K562 (cell line): Measurements from ENCODE around the gene TRMT112. TPM values are rescaled to one million over a fixed set of nuclear protein-coding genes. Genes with fewer than 3 reads are reported as not detected.

Experiments used
- CBX8 ChIP-seq: fragments of 200-600 bp; sonication (generic); IDR thresholded peaks from 2 replicates; pipeline ENCODE4 v1.6.1; 2012; ENCODE audit warnings: borderline replicate concordance, mixed run types, low read depth, mild to moderate bottlenecking, moderate library complexity, mixed read lengths, low read length, control low read depth, inconsistent platforms; ENCODE audit not compliant: poor library complexity, severe bottlenecking; ENCODE audit errors: extremely low read depth
- ELF2 ChIP-seq: fragments of 250-450 bp; sonication (Bioruptor Pico); IDR thresholded peaks from 2 replicates; pipeline ENCODE4 v1.5.0; 2021; ENCODE audit warnings: mild to moderate bottlenecking
- HMG20A ChIP-seq: fragments of 450-650 bp; formaldehyde crosslinking; conservative IDR thresholded peaks from 2 replicates; pipeline ENCODE4 v1.4.0; 2020; ENCODE audit warnings: mild to moderate bottlenecking, mixed read lengths
- NELFE ChIP-seq: IDR thresholded peaks from 2 replicates; pipeline ENCODE4 v1.6.1; 2011; ENCODE audit warnings: mild to moderate bottlenecking; ENCODE audit not compliant: insufficient read depth, insufficient read length
- ZNF124 ChIP-seq: sonication (generic); formaldehyde crosslinking; IDR thresholded peaks from 2 replicates; pipeline ENCODE4 v1.8.1; 2022; ENCODE audit warnings: missing genetic modification reagents
- ZNF830 ChIP-seq: fragments of 250-450 bp; sonication (Bioruptor Pico); IDR thresholded peaks from 2 replicates; pipeline ENCODE4 v1.5.0; 2021; ENCODE audit warnings: mild to moderate bottlenecking
- ZSCAN32 ChIP-seq: fragments of 450-650 bp; formaldehyde crosslinking; IDR thresholded peaks from 2 replicates; pipeline ENCODE4 v1.4.0; 2020; ENCODE audit warnings: mild to moderate bottlenecking, moderate library complexity
- polyA plus RNA-seq, 8 experiments: library from polyadenylated mRNA; depleted of rRNA in 4 of 8; stranded (reverse) in 5 of 8; unstranded in 3 of 8; fragments of >200 nt; fragmentation: Nextera tagmentation in 2 of 8; fragmentation: Illumina TruSeq in 1 of 8; extraction: Ambion mirVana in 2 of 8; extraction: Trizol in 1 of 8; gene quantifications; 2 replicates each; pipeline versions ENCODE4 v1.2.1 to v1.2.3, GENCODE V29; 2011 to 2014; ENCODE audit warnings: inconsistent platforms in 1 of 8, missing spikeins in 1 of 8
- total RNA-seq, 7 experiments: library from RNA; depleted of rRNA in 6 of 7; stranded (reverse); fragments of >200 nt in 6 of 7; fragmentation: Illumina TruSeq in 2 of 7; extraction: Trizol in 2 of 7; gene quantifications; 2 replicates each; pipeline versions ENCODE4 v1.2.1 to v1.2.3, GENCODE V29; 2011 to 2021; ENCODE audit warnings: low replicate concordance in 1 of 7
- TF ChIP-seq, protein P1 (sequence below): sonication (generic); formaldehyde crosslinking; IDR thresholded peaks from 2 replicates; pipeline ENCODE4 v1.8.0; 2022; ENCODE audit warnings: mild to moderate bottlenecking, missing genetic modification reagents, borderline replicate concordance
- TF ChIP-seq, protein P2 (sequence below): fragments of 450-650 bp; IDR thresholded peaks from 2 replicates; pipeline ENCODE4 v1.6.1; 2014; ENCODE audit warnings: low read depth, mild to moderate bottlenecking, moderate library complexity, borderline replicate concordance
- TF ChIP-seq, protein P3 (sequence below), 2 experiments: fragments of 450-650 bp in 1 of 2; sonication (generic) in 1 of 2; formaldehyde crosslinking in 1 of 2; IDR thresholded peaks; 2 replicates each; pipeline versions ENCODE4 v1.7.1 to v1.9.0; 2016 to 2022; ENCODE audit warnings: inconsistent platforms in 1 of 2, mild to moderate bottlenecking in 1 of 2, missing genetic modification reagents in 1 of 2

Gene TRMT112
- total and polyA plus RNA-seq, 9 of the 15 experiments (the other 6 are each of a cell fraction or from before 2014, with no cell fraction given) = 162 to 444 (median 300) TPM

DNA sequence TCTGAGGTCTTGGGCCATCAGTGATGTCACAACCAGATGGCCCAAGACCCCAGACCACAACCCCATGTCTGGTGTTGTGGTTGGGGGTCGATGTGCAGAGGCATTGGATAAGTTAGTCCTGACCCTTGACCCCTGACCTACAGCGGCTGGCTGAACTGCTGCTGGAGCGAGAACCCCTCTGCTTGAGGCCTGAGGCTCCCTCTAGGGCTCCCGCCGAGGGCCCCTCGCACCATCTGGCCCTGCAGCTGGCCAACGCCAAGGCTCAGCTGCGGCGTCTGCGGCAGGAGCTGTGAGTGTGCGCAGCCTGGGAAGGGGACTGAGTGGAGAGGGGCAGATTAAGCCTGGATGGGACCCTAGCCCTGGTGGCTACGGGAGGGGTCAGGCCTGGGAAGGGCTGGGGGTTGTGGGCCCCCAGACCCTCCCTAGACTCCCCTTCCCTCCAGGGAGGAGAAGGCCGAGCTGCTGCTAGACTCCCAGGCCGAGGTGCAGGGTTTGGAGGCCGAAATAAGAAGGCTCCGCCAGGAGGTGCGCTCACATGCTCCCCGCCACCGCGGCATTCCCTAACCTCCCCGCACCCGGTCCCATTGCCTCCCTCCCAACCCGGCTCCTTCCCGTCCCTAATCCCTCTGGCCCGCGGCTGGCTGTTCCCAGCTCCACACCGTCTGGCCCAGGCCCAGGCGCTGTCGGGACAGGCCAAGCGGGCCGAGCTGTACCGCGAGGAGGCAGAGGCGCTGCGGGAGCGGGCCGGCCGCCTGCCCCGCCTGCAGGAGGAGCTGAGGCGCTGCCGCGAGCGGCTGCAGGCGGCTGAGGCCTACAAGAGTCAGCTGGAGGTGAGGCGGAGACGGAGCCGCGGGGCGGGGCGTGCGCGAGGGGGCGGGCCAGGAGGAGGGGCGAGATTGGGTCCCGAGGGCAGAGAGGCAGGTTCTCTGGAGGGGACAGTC lies 24.8 kb upstream of the TRMT112 start (continued):
- TF ChIP-seq, protein P1, sequence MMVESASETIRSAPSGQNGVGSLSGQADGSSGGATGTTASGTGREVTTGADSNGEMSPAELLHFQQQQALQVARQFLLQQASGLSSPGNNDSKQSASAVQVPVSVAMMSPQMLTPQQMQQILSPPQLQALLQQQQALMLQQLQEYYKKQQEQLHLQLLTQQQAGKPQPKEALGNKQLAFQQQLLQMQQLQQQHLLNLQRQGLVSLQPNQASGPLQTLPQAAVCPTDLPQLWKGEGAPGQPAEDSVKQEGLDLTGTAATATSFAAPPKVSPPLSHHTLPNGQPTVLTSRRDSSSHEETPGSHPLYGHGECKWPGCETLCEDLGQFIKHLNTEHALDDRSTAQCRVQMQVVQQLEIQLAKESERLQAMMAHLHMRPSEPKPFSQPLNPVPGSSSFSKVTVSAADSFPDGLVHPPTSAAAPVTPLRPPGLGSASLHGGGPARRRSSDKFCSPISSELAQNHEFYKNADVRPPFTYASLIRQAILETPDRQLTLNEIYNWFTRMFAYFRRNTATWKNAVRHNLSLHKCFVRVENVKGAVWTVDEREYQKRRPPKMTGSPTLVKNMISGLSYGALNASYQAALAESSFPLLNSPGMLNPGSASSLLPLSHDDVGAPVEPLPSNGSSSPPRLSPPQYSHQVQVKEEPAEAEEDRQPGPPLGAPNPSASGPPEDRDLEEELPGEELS (CRISPR knock-in tag) = no peak
- TF ChIP-seq ZNF830 (no peak), ELF2 (CRISPR knock-in tag) (no peak), CBX8 (no peak), ZNF124 (CRISPR knock-in tag) (no peak), HMG20A (CRISPR knock-in tag) (no peak), ZSCAN32 (CRISPR knock-in tag) (no peak), NELFE (no peak)
- TF ChIP-seq, protein P2, sequence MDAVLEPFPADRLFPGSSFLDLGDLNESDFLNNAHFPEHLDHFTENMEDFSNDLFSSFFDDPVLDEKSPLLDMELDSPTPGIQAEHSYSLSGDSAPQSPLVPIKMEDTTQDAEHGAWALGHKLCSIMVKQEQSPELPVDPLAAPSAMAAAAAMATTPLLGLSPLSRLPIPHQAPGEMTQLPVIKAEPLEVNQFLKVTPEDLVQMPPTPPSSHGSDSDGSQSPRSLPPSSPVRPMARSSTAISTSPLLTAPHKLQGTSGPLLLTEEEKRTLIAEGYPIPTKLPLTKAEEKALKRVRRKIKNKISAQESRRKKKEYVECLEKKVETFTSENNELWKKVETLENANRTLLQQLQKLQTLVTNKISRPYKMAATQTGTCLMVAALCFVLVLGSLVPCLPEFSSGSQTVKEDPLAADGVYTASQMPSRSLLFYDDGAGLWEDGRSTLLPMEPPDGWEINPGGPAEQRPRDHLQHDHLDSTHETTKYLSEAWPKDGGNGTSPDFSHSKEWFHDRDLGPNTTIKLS = 0 out of 2 replicates have a peak, but pooled peaks have one; percentile 28
- TF ChIP-seq, protein P3, sequence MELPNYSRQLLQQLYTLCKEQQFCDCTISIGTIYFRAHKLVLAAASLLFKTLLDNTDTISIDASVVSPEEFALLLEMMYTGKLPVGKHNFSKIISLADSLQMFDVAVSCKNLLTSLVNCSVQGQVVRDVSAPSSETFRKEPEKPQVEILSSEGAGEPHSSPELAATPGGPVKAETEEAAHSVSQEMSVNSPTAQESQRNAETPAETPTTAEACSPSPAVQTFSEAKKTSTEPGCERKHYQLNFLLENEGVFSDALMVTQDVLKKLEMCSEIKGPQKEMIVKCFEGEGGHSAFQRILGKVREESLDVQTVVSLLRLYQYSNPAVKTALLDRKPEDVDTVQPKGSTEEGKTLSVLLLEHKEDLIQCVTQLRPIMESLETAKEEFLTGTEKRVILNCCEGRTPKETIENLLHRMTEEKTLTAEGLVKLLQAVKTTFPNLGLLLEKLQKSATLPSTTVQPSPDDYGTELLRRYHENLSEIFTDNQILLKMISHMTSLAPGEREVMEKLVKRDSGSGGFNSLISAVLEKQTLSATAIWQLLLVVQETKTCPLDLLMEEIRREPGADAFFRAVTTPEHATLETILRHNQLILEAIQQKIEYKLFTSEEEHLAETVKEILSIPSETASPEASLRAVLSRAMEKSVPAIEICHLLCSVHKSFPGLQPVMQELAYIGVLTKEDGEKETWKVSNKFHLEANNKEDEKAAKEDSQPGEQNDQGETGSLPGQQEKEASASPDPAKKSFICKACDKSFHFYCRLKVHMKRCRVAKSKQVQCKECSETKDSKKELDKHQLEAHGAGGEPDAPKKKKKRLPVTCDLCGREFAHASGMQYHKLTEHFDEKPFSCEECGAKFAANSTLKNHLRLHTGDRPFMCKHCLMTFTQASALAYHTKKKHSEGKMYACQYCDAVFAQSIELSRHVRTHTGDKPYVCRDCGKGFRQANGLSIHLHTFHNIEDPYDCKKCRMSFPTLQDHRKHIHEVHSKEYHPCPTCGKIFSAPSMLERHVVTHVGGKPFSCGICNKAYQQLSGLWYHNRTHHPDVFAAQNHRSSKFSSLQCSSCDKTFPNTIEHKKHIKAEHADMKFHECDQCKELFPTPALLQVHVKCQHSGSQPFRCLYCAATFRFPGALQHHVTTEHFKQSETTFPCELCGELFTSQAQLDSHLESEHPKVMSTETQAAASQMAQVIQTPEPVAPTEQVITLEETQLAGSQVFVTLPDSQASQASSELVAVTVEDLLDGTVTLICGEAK (IDR thresholded peaks at IDR 0.05) = 0 out of 2 replicates have a peak, but pooled peaks have one; percentile 37
- TF ChIP-seq, protein P3 (CRISPR knock-in tag; IDR thresholded peaks at IDR 0.05) = no peak
